A549 (cell line): ENCODE data around the gene ZBTB47. TPM values are rescaled to one million over a fixed set of nuclear protein-coding genes. Genes with fewer than 3 reads are reported as not detected.

Source experiments
- ATAC-seq, 2 experiments: fragments of 200-7000 bp in 1 of 2; fragments of >200 bp in 1 of 2; cut with Nextera tagmentation in 1 of 2; cut with Tn5 transposase in 1 of 2; 3 replicates each; pipeline versions ENCODE4 v1.8.0 to v1.9.1; 2018 to 2020; ENCODE audit warnings: mild to moderate bottlenecking in 1 of 2, moderate library complexity in 1 of 2
- CTCF ChIA-PET: fragments of 300-600 bp; sonication (Branson Sonifier 250); formaldehyde crosslinking; extraction: SDS; loops from one replicate; lab custom pipeline; 2021; ENCODE audit warnings: antibody characterized with exemption, inconsistent platforms; lab: Yijun Ruan, JAX
- POLR2A ChIA-PET: fragments of 350-600 bp; formaldehyde crosslinking; extraction: SDS; loops from one replicate; lab custom pipeline; 2021; ENCODE audit warnings: antibody characterized with exemption, inconsistent platforms; lab: Yijun Ruan, JAX
- DNase-seq, 2 experiments: peaks; one replicate each; pipeline versions ENCODE4 v3.0.0 to v3.0.0-alpha.2; 2011 to 2016; ENCODE audit warnings: low read depth in 1 of 2, low spot score in 1 of 2
- FAIRE-seq: peaks from 2 replicates; lab custom pipeline; 2011; peaks lifted over from hg19 to GRCh38; lab: Jason Lieb, UNC
- H3K27ac ChIP-seq, 2 experiments: fragments of >200 bp; sonication (Bioruptor Twin); formaldehyde crosslinking; 3 replicates each; pipeline ENCODE4 v1.5.1; 2016 to 2017
- H3K4me1 ChIP-seq: fragments of >200 bp; sonication (Bioruptor Twin); formaldehyde crosslinking; 3 replicates; pipeline ENCODE4 v1.6.1; 2016
- H3K4me2 ChIP-seq: fragments of >200 bp; sonication (Bioruptor Twin); formaldehyde crosslinking; 3 replicates; pipeline ENCODE4 v1.6.1; 2016
- H3K4me3 ChIP-seq: fragments of >200 bp; sonication (Bioruptor Twin); formaldehyde crosslinking; 3 replicates; pipeline ENCODE4 v1.5.1; 2016
- H3K9me3 ChIP-seq: fragments of >200 bp; sonication (Bioruptor Twin); formaldehyde crosslinking; 3 replicates; pipeline ENCODE4 v1.6.1; 2016
- CBX2 ChIP-seq: fragments of 200-600 bp; sonication (generic); IDR thresholded peaks from 2 replicates; pipeline ENCODE4 v1.6.1; 2016; ENCODE audit warnings: low read depth, mild to moderate bottlenecking, borderline replicate concordance
- EP300 ChIP-seq, 2 experiments: fragments of >200 bp; sonication (Bioruptor Twin); formaldehyde crosslinking; IDR thresholded peaks; 2 replicates in 1 of 2; 3 replicates in 1 of 2; pipeline ENCODE4 v1.6.1; 2016 to 2017
- FOSB ChIP-seq: fragments of 250-450 bp; sonication (Bioruptor Pico); IDR thresholded peaks from 2 replicates; pipeline ENCODE4 v1.5.0; 2020; ENCODE audit warnings: mild to moderate bottlenecking, moderate library complexity
- FOSL2 ChIP-seq, 2 experiments: fragments of 450-650 bp in 1 of 2; fragments of >200 bp in 1 of 2; sonication (Bioruptor Twin) in 1 of 2; formaldehyde crosslinking; IDR thresholded peaks; 2 replicates each; pipeline versions ENCODE4 v1.5.0 to v1.6.1; 2016 to 2020; ENCODE audit warnings: mild to moderate bottlenecking in 1 of 2, moderate library complexity in 1 of 2
- FOXS1 ChIP-seq: fragments of 250-450 bp; sonication (Bioruptor Pico); IDR thresholded peaks from 2 replicates; pipeline ENCODE4 v1.5.0; 2020; ENCODE audit warnings: mild to moderate bottlenecking, moderate library complexity
- HEYL ChIP-seq: fragments of 250-450 bp; sonication (Bioruptor Pico); IDR thresholded peaks from 2 replicates; pipeline ENCODE4 v1.8.0; 2021; ENCODE audit warnings: mild to moderate bottlenecking, moderate library complexity
- HOXA7 ChIP-seq: fragments of 250-450 bp; sonication (Bioruptor Pico); IDR thresholded peaks from 2 replicates; pipeline ENCODE4 v1.5.0; 2020; ENCODE audit warnings: mild to moderate bottlenecking, moderate library complexity
- NPAS2 ChIP-seq: fragments of 250-450 bp; sonication (Bioruptor Pico); IDR thresholded peaks from 2 replicates; pipeline ENCODE4 v1.8.0; 2022; ENCODE audit warnings: mild to moderate bottlenecking, moderate library complexity, borderline replicate concordance
- POLR2A ChIP-seq: IDR thresholded peaks from 2 replicates; pipeline ENCODE4 v1.6.1; 2012; ENCODE audit warnings: mild to moderate bottlenecking, low read length
- POLR2AphosphoS2 ChIP-seq: conservative IDR thresholded peaks from 2 replicates; pipeline ENCODE4 v1.6.1; 2012; ENCODE audit warnings: low read length, improper control_type of control experiment, inconsistent platforms
- RCOR1 ChIP-seq: fragments of 150-350 bp; IDR thresholded peaks from 2 replicates; pipeline ENCODE4 v1.6.1; 2014; ENCODE audit warnings: antibody characterized with exemption, low read length, low read depth
- RNF2 ChIP-seq: fragments of 200-600 bp; sonication (generic); IDR thresholded peaks from 2 replicates; pipeline ENCODE4 v1.6.1; 2016; ENCODE audit warnings: low read depth, mild to moderate bottlenecking, antibody characterized with exemption, moderate library complexity, borderline replicate concordance
- ZSCAN20 ChIP-seq: fragments of 250-450 bp; sonication (Bioruptor Pico); IDR thresholded peaks from 2 replicates; pipeline ENCODE4 v1.8.0; 2022; ENCODE audit warnings: mild to moderate bottlenecking, moderate library complexity
- WGBS: methylation state at CpG from one replicate; pipeline ENCODE4 v1.1.6; 2017; ENCODE audit errors: missing lambda C conversion rate; 5-methylcytosine and 5-hydroxymethylcytosine counted together
- polyA plus RNA-seq, 4 experiments: library from polyadenylated mRNA; depleted of rRNA in 3 of 4; stranded (reverse); fragments of >200 nt; fragmentation: RNase III in 1 of 4; extraction: RNeasy Plus Mini Kit Qiagen cat#74134 plus additional on column Dnase treatment in 1 of 4; gene quantifications; 2 replicates in 3 of 4; 3 replicates in 1 of 4; pipeline ENCODE4 v1.2.3, GENCODE V29; 2011 to 2017
- TF ChIP-seq, protein P1 (sequence below): IDR thresholded peaks from 2 replicates; pipeline ENCODE4 v1.6.1; 2012
- TF ChIP-seq, protein P2 (sequence below): fragments of >200 bp; sonication (Bioruptor Twin); formaldehyde crosslinking; IDR thresholded peaks from 2 replicates; pipeline ENCODE4 v1.6.1; 2016
- TF ChIP-seq, protein P3 (sequence below): IDR thresholded peaks from 2 replicates; pipeline ENCODE4 v1.6.1; 2012; ENCODE audit warnings: low read depth, borderline replicate concordance
- TF ChIP-seq, protein P4 (sequence below): fragments of 250-450 bp; sonication (Bioruptor Pico); IDR thresholded peaks from 2 replicates; pipeline ENCODE4 v1.5.0; 2020; ENCODE audit warnings: low read depth, mild to moderate bottlenecking, moderate library complexity
- TF ChIP-seq, protein P5 (sequence below): fragments of >200 bp; sonication (Bioruptor Twin); formaldehyde crosslinking; IDR thresholded peaks from 3 replicates; pipeline ENCODE4 v1.5.1; 2016
- TF ChIP-seq, protein P6 (sequence below): fragments of 450-650 bp; IDR thresholded peaks from 2 replicates; pipeline ENCODE4 v1.6.1; 2014; ENCODE audit warnings: antibody characterized with exemption

ZBTB47 gene
- polyA plus RNA-seq, 2 of the 4 experiments (the other 2 are of a cell fraction): 2.5 to 6.8 TPM

DNA sequence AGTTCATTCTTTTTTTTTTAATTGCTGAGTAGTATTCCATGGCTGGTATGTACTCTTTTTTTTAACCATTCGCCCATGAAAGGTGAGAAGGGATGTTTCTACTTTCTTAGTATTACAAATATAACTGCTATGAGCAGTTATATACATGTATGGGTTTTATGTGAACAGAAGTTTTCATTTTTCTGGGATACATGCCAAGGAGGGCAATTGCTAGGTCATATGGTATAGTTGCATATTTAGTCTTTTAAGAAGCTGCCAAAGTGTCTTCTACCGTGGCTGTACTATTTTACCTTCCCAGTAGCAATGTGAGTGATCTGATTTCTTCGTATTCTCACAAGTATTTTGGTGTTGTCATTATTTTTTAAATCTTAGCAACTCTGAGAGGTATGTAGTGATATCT is 20.6 kb downstream of the ZBTB47 start:
- Histone ChIP-seq H3K4me1 (no peaks in the 10 kb centered on the region), H3K4me3 (no peak overlapping the region), H3K9me3 (peaks cover 10% of the 10 kb centered on the region; the same call in 2 of the 3 replicates)
- ChIA-PET CTCF (no interaction called here), POLR2A (no interaction called here)
- DNase-seq (no peak), FAIRE-seq (no peak), ATAC-seq (no peak)
- 2% methylated on average over 3 of the region's 3 CpGs for WGBS
- TF ChIP-seq, protein P1, sequence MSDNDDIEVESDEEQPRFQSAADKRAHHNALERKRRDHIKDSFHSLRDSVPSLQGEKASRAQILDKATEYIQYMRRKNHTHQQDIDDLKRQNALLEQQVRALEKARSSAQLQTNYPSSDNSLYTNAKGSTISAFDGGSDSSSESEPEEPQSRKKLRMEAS: no peak
- no peak for TF ChIP-seq FOXS1 (CRISPR knock-in tag)
- TF ChIP-seq, protein P2, sequence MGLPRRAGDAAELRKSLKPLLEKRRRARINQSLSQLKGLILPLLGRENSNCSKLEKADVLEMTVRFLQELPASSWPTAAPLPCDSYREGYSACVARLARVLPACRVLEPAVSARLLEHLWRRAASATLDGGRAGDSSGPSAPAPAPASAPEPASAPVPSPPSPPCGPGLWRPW: no peak
- no peak for TF ChIP-seq NPAS2 (CRISPR knock-in tag)
- TF ChIP-seq, protein P3, sequence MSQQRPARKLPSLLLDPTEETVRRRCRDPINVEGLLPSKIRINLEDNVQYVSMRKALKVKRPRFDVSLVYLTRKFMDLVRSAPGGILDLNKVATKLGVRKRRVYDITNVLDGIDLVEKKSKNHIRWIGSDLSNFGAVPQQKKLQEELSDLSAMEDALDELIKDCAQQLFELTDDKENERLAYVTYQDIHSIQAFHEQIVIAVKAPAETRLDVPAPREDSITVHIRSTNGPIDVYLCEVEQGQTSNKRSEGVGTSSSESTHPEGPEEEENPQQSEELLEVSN: no peak
- no peak for TF ChIP-seq HOXA7 (CRISPR knock-in tag)
- TF ChIP-seq POLR2A: no peak
- TF ChIP-seq RNF2: no peak
- no peak for TF ChIP-seq CBX2
- TF ChIP-seq ZSCAN20 (CRISPR knock-in tag): no peak
- TF ChIP-seq, all 56 proteins: peak for 0
- Histone ChIP-seq H3K27ac (no peak overlapping the region), H3K4me2 (no peak overlapping the region)

DNA sequence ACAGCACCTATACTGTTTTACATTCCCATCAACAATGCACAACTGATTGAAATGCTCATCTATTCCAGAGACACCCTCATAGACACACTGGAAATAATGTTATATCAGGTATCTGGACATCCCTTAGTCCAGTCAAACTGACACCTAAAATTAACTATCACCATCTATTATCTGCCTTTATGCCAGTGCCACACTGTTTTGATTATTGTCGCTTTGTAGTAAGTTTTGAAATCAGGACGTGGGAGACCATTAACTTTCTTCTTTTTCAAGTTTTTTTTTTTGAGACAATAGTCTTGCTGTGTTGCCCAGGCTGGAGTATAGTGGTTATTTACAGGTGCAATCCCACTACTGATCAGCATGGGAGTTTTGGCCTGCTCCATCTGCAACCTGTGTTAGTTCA is 22.4 kb downstream of the ZBTB47 start:
- ChIA-PET POLR2A (no interaction called here), CTCF (no interaction called here)
- H3K4me2 ChIP-seq: no peak overlapping the region
- no peaks in the 10 kb centered on the region for H3K4me1 ChIP-seq
- FAIRE-seq: no peak
- DNase-seq: no peak
- H3K27ac ChIP-seq: no peak overlapping the region
- H3K9me3 ChIP-seq: peaks cover 10% of the 10 kb centered on the region; the same call in 2 of the 3 replicates
- H3K4me3 ChIP-seq: no peak overlapping the region
- 43% methylated on average over 2 of the region's 2 CpGs for WGBS
- no peak for ATAC-seq
- TF ChIP-seq, protein P4, sequence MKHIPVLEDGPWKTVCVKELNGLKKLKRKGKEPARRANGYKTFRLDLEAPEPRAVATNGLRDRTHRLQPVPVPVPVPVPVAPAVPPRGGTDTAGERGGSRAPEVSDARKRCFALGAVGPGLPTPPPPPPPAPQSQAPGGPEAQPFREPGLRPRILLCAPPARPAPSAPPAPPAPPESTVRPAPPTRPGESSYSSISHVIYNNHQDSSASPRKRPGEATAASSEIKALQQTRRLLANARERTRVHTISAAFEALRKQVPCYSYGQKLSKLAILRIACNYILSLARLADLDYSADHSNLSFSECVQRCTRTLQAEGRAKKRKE (CRISPR knock-in tag): no peak
- TF ChIP-seq EP300 (IDR thresholded peaks at IDR 0.05): no peak
- no peak for TF ChIP-seq POLR2A
- TF ChIP-seq, protein P5, sequence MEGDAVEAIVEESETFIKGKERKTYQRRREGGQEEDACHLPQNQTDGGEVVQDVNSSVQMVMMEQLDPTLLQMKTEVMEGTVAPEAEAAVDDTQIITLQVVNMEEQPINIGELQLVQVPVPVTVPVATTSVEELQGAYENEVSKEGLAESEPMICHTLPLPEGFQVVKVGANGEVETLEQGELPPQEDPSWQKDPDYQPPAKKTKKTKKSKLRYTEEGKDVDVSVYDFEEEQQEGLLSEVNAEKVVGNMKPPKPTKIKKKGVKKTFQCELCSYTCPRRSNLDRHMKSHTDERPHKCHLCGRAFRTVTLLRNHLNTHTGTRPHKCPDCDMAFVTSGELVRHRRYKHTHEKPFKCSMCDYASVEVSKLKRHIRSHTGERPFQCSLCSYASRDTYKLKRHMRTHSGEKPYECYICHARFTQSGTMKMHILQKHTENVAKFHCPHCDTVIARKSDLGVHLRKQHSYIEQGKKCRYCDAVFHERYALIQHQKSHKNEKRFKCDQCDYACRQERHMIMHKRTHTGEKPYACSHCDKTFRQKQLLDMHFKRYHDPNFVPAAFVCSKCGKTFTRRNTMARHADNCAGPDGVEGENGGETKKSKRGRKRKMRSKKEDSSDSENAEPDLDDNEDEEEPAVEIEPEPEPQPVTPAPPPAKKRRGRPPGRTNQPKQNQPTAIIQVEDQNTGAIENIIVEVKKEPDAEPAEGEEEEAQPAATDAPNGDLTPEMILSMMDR: no peak
- TF ChIP-seq HOXA7 (CRISPR knock-in tag): no peak
- TF ChIP-seq, protein P6, sequence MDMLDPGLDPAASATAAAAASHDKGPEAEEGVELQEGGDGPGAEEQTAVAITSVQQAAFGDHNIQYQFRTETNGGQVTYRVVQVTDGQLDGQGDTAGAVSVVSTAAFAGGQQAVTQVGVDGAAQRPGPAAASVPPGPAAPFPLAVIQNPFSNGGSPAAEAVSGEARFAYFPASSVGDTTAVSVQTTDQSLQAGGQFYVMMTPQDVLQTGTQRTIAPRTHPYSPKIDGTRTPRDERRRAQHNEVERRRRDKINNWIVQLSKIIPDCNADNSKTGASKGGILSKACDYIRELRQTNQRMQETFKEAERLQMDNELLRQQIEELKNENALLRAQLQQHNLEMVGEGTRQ: no peak
- TF ChIP-seq, protein P2: no peak
- TF ChIP-seq HEYL (CRISPR knock-in tag): no peak
- no peak for TF ChIP-seq POLR2AphosphoS2
- no peak for TF ChIP-seq FOSL2 (IDR thresholded peaks at IDR 0.05)
- TF ChIP-seq FOSL2 (CRISPR knock-in tag; IDR thresholded peaks at IDR 0.05): no peak
- no peak for TF ChIP-seq FOSB (CRISPR knock-in tag)
- no peak for TF ChIP-seq RCOR1
